Measurements from ENCODE around the gene COPA. TPM values are rescaled to one million over a fixed set of nuclear protein-coding genes. Genes with fewer than 3 reads are reported as not detected.

COPA gene
- polyA plus RNA-seq, 3 donors: 76.7 to 199 (median 195) TPM

GRCh38 chr1:160285506-160285905, 57.5 kb downstream of the COPA start:
- Mint-ChIP-seq H3K4me1 (peaks cover 20% of the 10 kb centered on the region), H3K9me3 (peaks cover 0 to 3% (median 0%) of the 10 kb centered on the region in 7 donors), H3K27me3 (ENCODE audit: low read depth in 3 of 3) (peaks cover 0 to 7% (median 0%) of the 10 kb centered on the region in 3 donors), H3K27ac (peak overlapping the region in 1 of 7 donors; percentile 86), H3K36me3 (peaks cover 47 to 52% of the 10 kb centered on the region in 2 donors), H3K4me3 (no peak overlapping the region)
- intact Hi-C loops (cut with micrococcal nuclease): loop anchor here (2.0 to 10.0 kb wide), 5 partner anchors 21 to 181 kb away; partner anchors contain the start of genes COPA (in 2 of the 2), NCSTN (in 2 of the 2) and DCAF8 (in 1 of the 2)
- Histone ChIP-seq H3K4me1 (ENCODE audit: control insufficient read depth in 1 of 2, insufficient read depth in 2 of 2, low read length in 2 of 2) (peaks cover 19 to 22% of the 10 kb centered on the region in 2 donors), H3K4me3 (replicated peaks in 1 of 3; ENCODE audit: low read depth in 2 of 3, low read length in 3 of 3) (peak overlapping the region in 1 of 3 experiments; percentile 90), H3K27me3 (ENCODE audit: control insufficient read depth in 2 of 2, insufficient read depth in 2 of 2, low read length in 2 of 2) (no peaks in the 10 kb centered on the region), H3K9ac (ENCODE audit: insufficient read depth, low read length, poor library complexity, severe bottlenecking) (no peak overlapping the region), H3K79me2 (ENCODE audit: insufficient read depth, low read length) (peaks cover 22% of the 10 kb centered on the region), H3K36me3 (replicated peaks in 1 of 2; ENCODE audit: control insufficient read depth in 1 of 2, insufficient read depth in 2 of 2, low read length in 2 of 2) (peaks cover 46 to 50% of the 10 kb centered on the region in 2 donors), H2AFZ (ENCODE audit: insufficient read depth, low read depth, low read length, poor library complexity, severe bottlenecking) (peak overlapping the region; percentile 82), H3K9me3 (replicated peaks in 1 of 2; ENCODE audit: control insufficient read depth in 1 of 2, insufficient read depth in 1 of 2, low read length in 2 of 2) (no peaks in the 10 kb centered on the region), H3K27ac (ENCODE audit: low read depth in 1 of 2, low read length in 2 of 2) (peak overlapping the region in 1 of 2 donors; percentile 82), H3K4me2 (replicated peaks; ENCODE audit: extremely low read depth, low read length, poor library complexity, severe bottlenecking) (peak overlapping the region; percentile 90), H4K20me1 (ENCODE audit: insufficient read depth, low read length) (peaks cover 10% of the 10 kb centered on the region)
- TF ChIP-seq, protein P1, sequence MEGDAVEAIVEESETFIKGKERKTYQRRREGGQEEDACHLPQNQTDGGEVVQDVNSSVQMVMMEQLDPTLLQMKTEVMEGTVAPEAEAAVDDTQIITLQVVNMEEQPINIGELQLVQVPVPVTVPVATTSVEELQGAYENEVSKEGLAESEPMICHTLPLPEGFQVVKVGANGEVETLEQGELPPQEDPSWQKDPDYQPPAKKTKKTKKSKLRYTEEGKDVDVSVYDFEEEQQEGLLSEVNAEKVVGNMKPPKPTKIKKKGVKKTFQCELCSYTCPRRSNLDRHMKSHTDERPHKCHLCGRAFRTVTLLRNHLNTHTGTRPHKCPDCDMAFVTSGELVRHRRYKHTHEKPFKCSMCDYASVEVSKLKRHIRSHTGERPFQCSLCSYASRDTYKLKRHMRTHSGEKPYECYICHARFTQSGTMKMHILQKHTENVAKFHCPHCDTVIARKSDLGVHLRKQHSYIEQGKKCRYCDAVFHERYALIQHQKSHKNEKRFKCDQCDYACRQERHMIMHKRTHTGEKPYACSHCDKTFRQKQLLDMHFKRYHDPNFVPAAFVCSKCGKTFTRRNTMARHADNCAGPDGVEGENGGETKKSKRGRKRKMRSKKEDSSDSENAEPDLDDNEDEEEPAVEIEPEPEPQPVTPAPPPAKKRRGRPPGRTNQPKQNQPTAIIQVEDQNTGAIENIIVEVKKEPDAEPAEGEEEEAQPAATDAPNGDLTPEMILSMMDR (IDR thresholded peaks at IDR 0.05): no peak
- WGBS (ENCODE audit: insufficient coverage): 91% methylated on average over 23 of the region's 23 CpGs
- no peak for DNase-seq

DNA sequence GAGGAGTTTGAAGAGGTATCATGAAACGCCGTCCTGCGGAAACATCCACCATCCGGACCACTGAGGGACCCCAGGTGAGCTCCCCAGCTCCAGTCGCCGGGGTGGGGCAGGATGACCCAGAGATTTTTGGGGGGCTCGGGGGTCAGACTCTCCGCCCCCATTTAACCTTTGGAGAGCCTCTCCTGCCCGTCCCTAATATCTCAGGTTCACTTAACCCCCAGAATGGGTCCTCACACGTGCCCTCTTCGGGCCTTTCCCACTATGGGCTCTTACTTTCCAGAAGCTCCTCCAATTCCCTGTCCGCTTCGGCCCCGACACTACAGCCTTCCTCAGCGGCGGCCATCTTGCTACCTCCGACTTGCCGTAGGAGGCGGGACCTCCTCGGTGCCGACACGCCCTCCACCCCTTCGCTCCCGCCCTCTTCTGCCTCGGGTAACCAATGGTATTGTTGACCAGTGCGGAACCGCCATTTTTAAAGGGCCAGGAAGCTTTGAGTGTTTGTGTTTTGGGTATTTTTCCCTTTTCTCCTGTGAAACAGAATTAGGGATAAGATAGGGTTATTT, 58.2 kb downstream of the COPA start, which contains the start of gene PEX19:
PEX19 (minus strand) TSS at position 352 of the 563 bp plus-strand sequence; CDS start at position 343, 9 bp downstream.
- H3K27ac Mint-ChIP-seq: peak within 1 kb of the TSS; percentile 86 to 96 (median 94)
- peak within 1 kb of the TSS; percentile 92 to 97 for H3K4me3 Mint-ChIP-seq
- peaks cover 3% of the 10 kb centered on the region for H4K20me1 ChIP-seq (ENCODE audit: insufficient read depth, low read length)
- H3K27ac ChIP-seq (ENCODE audit: low read depth in 1 of 2, low read length in 2 of 2): peak within 1 kb of the TSS; percentile 69 to 82
- intact Hi-C loops (cut with micrococcal nuclease): loop anchor here (2.0 to 10.0 kb wide), 5 partner anchors 20 to 180 kb away; partner anchors contain the start of genes COPA (in 2 of the 2), NCSTN (in 2 of the 2) and DCAF8 (in 1 of the 2)
- H3K4me3 ChIP-seq (replicated peaks in 1 of 3; ENCODE audit: low read depth in 2 of 3, low read length in 3 of 3): peak within 1 kb of the TSS; percentile 82 to 90 (median 83)
- H3K4me2 ChIP-seq (replicated peaks; ENCODE audit: extremely low read depth, low read length, poor library complexity, severe bottlenecking): peak within 1 kb of the TSS; percentile 90
- TF ChIP-seq, protein P1 (IDR thresholded peaks at IDR 0.05): no peak
- H2AFZ ChIP-seq (ENCODE audit: insufficient read depth, low read depth, low read length, poor library complexity, severe bottlenecking): peak within 1 kb of the TSS; percentile 82
- no peaks in the 10 kb centered on the region for H3K9me3 ChIP-seq (replicated peaks in 1 of 2; ENCODE audit: control insufficient read depth in 1 of 2, insufficient read depth in 1 of 2, low read length in 2 of 2)
- peaks cover 46 to 50% of the 10 kb centered on the region in 2 donors for H3K36me3 ChIP-seq (replicated peaks in 1 of 2; ENCODE audit: control insufficient read depth in 1 of 2, insufficient read depth in 2 of 2, low read length in 2 of 2)
- peaks cover 22% of the 10 kb centered on the region for H3K79me2 ChIP-seq (ENCODE audit: insufficient read depth, low read length)
- DNase-seq: peak; percentile 84 to 94 (median 89)
- H3K9ac ChIP-seq (ENCODE audit: insufficient read depth, low read length, poor library complexity, severe bottlenecking): peak within 1 kb of the TSS; percentile 79
- no peaks in the 10 kb centered on the region for H3K27me3 ChIP-seq (ENCODE audit: control insufficient read depth in 2 of 2, insufficient read depth in 2 of 2, low read length in 2 of 2)
- peaks cover 19 to 22% of the 10 kb centered on the region in 2 donors for H3K4me1 ChIP-seq (ENCODE audit: control insufficient read depth in 1 of 2, insufficient read depth in 2 of 2, low read length in 2 of 2)
- under 1% methylated on average over 18 of the region's 27 CpGs for WGBS (ENCODE audit: insufficient coverage)
- peaks cover 20% of the 10 kb centered on the region for H3K4me1 Mint-ChIP-seq
- H3K27me3 Mint-ChIP-seq (ENCODE audit: low read depth in 3 of 3): peaks cover 0 to 7% (median 0%) of the 10 kb centered on the region in 3 donors
- H3K9me3 Mint-ChIP-seq: peaks cover 0 to 3% (median 0%) of the 10 kb centered on the region in 7 donors
- peaks cover 47 to 52% of the 10 kb centered on the region in 2 donors for H3K36me3 Mint-ChIP-seq
